Neural crest cell (in vitro differentiated cells): Measurements from ENCODE around the gene SLC5A3. TPM values are rescaled to one million over a fixed set of nuclear protein-coding genes. Genes with fewer than 3 reads are reported as not detected.

Experiments used
- DNase-seq: peaks from one replicate; pipeline ENCODE4 v3.0.0; 2021; ENCODE audit warnings: low read depth, mixed read lengths, low spot score
- H3K27ac Mint-ChIP-seq: one replicate; pipeline ENCODE4 v1.8.0; 2021; ENCODE audit warnings: mild to moderate bottlenecking, mixed read lengths; ENCODE audit not compliant: unreplicated experiment
- H3K27me3 Mint-ChIP-seq: 2 replicates; pipeline ENCODE4 v1.8.0; 2021; ENCODE audit warnings: low read depth, mild to moderate bottlenecking, mixed read lengths
- H3K36me3 Mint-ChIP-seq: 2 replicates; pipeline ENCODE4 v1.8.0; 2021; ENCODE audit warnings: low read depth, mild to moderate bottlenecking, mixed read lengths
- H3K4me1 Mint-ChIP-seq: 2 replicates; pipeline ENCODE4 v1.8.0; 2021; ENCODE audit warnings: mixed read lengths
- H3K4me3 Mint-ChIP-seq: one replicate; pipeline ENCODE4 v1.8.0; 2021; ENCODE audit warnings: mild to moderate bottlenecking, mixed read lengths
- H3K9me3 Mint-ChIP-seq: 2 replicates; pipeline ENCODE4 v1.8.0; 2021; ENCODE audit warnings: mixed read lengths
- CTCF ChIP-seq: fragments of 200-600 bp; sonication (generic); conservative IDR thresholded peaks from 2 replicates; pipeline ENCODE4 v1.5.0; 2021; ENCODE audit warnings: antibody characterized with exemption, mild to moderate bottlenecking
- long read RNA-seq: library from polyadenylated mRNA; unstranded; transcript quantifications from one replicate; pipeline ENCODE4 v2.0.0, GENCODE V29; 2020
- total RNA-seq: library from RNA; stranded (reverse); gene quantifications from 2 replicates; pipeline ENCODE4 v1.2.1, GENCODE V29; 2021

Gene SLC5A3
- 19.6 and 20.4 TPM in 2 replicates for total RNA-seq
- long read RNA-seq, full-length matches to known transcripts: 16 of 16 reads
- long read RNA-seq, partial matches to known transcripts: 0 of 16 reads
- long read RNA-seq, other reads (novel, unspliced or antisense): 0 of 16 reads

DNA sequence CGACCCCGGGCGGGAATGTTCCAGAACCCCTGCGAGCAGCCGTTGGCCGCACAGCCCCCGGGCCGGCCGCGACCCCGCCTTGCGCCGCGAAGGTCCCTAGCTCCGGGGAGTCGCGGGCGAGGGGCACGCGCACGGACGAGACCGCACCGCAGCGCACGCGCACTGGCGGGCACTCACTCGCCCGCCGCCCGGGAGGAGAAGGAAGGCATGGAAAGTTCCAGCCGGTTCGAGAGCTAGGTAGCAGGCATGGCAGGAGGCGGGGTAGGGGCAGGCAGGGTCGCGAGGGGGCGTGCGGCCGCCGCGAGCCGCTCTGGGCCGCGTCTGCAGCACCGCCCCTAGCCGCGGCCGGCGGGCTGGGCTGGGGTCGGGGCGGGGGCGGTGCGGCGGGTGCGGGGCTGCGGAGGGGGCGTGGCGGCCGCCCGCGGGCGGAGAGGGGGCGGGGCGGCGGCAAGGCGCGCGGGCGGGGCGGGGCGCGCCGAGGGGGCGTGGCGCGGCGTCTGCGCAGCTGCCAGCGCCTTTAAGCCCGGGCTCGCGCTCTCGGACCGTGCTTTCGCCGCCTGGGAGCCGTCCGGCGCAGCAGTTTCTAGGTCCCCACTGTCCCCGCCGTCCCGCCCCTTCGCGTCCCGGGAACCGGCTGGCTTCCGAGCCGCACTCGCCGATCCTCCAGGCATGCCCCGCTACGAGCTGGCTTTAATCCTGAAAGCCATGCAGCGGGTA, at the start of gene SLC5A3, which contains the start of gene MRPS6:
TSS of gene SLC5A3 (plus strand) at position 547 of the 717 bp plus-strand sequence. CDS start 21,621 bp downstream, outside the sequence.
TSS of gene MRPS6 (plus strand) at position 547 of the 717 bp plus-strand sequence. CDS start at position 670, 123 bp downstream.
- peaks cover 37% of the 10 kb centered on the region for H3K4me1 Mint-ChIP-seq
- H3K4me3 Mint-ChIP-seq: peak within 1 kb of the TSS; percentile 95
- DNase-seq: peak; percentile 75
- peak within 1 kb of the TSS; percentile 80 for H3K27ac Mint-ChIP-seq
- H3K36me3 Mint-ChIP-seq: no peaks in the 10 kb centered on the region
- H3K27me3 Mint-ChIP-seq: no peaks in the 10 kb centered on the region
- H3K9me3 Mint-ChIP-seq: no peaks in the 10 kb centered on the region
- TF ChIP-seq CTCF: peak; percentile 36

GRCh38 chr21:34023691-34024373, 49.5 kb upstream of the SLC5A3 start:
- Mint-ChIP-seq H3K36me3 (peaks cover 2% of the 10 kb centered on the region), H3K4me1 (peaks cover 6% of the 10 kb centered on the region), H3K9me3 (peaks cover 2% of the 10 kb centered on the region), H3K27ac (no peak overlapping the region), H3K27me3 (no peaks in the 10 kb centered on the region), H3K4me3 (no peak overlapping the region)
- TF ChIP-seq CTCF: no peak
- no peak for DNase-seq

- Mint-ChIP-seq H3K9me3 (peaks cover 2% of the 10 kb centered on the region), H3K4me1 (peaks cover 6% of the 10 kb centered on the region), H3K4me3 (no peak overlapping the region), H3K27me3 (no peaks in the 10 kb centered on the region), H3K27ac (no peak overlapping the region), H3K36me3 (peaks cover 2% of the 10 kb centered on the region)
- no peak for DNase-seq
- no peak for TF ChIP-seq CTCF
Measured at GRCh38 chr21:34024374-34024693, 49.0 kb upstream of the SLC5A3 start.

GRCh38 chr21:34027721-34028461, 45.5 kb upstream of the SLC5A3 start:
- Mint-ChIP-seq H3K9me3 (peaks cover 4% of the 10 kb centered on the region), H3K27me3 (peaks cover under 1% of the 10 kb centered on the region), H3K36me3 (peaks cover 2% of the 10 kb centered on the region), H3K4me1 (peaks cover 4% of the 10 kb centered on the region), H3K4me3 (no peak overlapping the region), H3K27ac (no peak overlapping the region)
- DNase-seq: no peak
- no peak for TF ChIP-seq CTCF

DNA sequence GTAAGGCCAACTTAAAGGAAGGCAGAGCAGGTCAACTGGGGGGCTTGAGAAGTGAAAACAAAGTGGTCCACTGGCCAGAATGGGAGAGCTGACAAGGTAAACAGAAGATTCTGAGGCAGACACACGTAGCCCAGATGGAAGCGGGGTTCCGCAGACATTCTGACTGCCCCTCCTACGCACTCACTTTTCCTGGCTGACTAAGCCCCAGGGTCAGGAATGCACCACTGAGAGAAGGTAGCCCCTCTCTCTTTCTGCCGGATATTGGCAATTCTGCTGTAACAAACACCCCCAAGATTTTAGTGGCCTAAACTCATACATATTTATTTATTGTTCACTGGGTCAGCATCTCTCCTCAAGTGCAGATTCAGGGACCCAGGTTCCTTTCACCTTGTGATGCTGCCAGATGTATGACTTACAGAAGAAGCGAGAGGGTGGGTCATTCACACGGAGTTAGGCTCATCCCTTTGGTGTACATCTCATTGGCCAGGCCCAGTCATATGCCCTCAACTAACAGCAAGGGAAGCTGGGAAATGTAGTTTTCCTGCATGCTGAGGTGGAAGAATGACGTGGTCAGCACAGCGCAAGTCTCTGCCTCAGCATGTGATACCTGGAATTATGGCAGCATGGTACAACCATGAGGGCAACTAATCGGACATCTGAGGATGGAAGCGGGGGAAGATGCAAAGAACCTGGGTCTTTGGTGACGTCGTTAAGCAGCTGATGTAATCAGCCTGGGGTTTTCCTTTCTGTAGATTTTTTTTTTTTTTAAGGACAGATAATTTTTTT, 43.4 kb upstream of the SLC5A3 start:
- H3K4me3 Mint-ChIP-seq: no peak overlapping the region
- H3K27ac Mint-ChIP-seq: no peak overlapping the region
- TF ChIP-seq CTCF: no peak
- DNase-seq: peak; percentile 31
- peaks cover 2% of the 10 kb centered on the region for H3K36me3 Mint-ChIP-seq
- H3K4me1 Mint-ChIP-seq: peaks cover 4% of the 10 kb centered on the region
- H3K27me3 Mint-ChIP-seq: peaks cover 2% of the 10 kb centered on the region
- H3K9me3 Mint-ChIP-seq: peaks cover 4% of the 10 kb centered on the region
